Measurements from ENCODE around the gene PLPPR1.

PLPPR1 gene

GRCh38 chr9:101365181-101365580 is 336.7 kb downstream of the PLPPR1 start:
- no peak for TF ChIP-seq CTCF (IDR thresholded peaks at IDR 0.05; ENCODE audit: extremely low read depth, insufficient read depth, missing control alignments)
- in situ Hi-C loops (cut with MboI; ENCODE audit: low pct_unique_long_range_greater_than_20kb, low sequenced_read_pairs, unreplicated experiment), result no loop called here

GRCh38 chr9:101366038-101366756 is 337.7 kb downstream of the PLPPR1 start:
- no peak for DNase-seq (ENCODE audit: low spot score)
- in situ Hi-C loops (cut with MboI; ENCODE audit: low pct_unique_long_range_greater_than_20kb, low sequenced_read_pairs, unreplicated experiment), result no loop called here
- TF ChIP-seq CTCF (IDR thresholded peaks at IDR 0.05; ENCODE audit: extremely low read depth, insufficient read depth, missing control alignments), result no peak

More at GRCh38 chr9:101365181-101365580, 336.7 kb downstream of the PLPPR1 start:
- DNase-seq (ENCODE audit: low spot score), result no peak

GRCh38 chr9:101367323-101367722 is 338.8 kb downstream of the PLPPR1 start:
- in situ Hi-C loops (cut with MboI; ENCODE audit: low pct_unique_long_range_greater_than_20kb, low sequenced_read_pairs, unreplicated experiment), result no loop called here
- DNase-seq (ENCODE audit: low spot score), result no peak
- TF ChIP-seq CTCF (IDR thresholded peaks at IDR 0.05; ENCODE audit: extremely low read depth, insufficient read depth, missing control alignments), result no peak

- no peak for DNase-seq (ENCODE audit: low spot score)
- TF ChIP-seq CTCF (IDR thresholded peaks at IDR 0.05; ENCODE audit: extremely low read depth, insufficient read depth, missing control alignments), result no peak
- in situ Hi-C loops (cut with MboI; ENCODE audit: low pct_unique_long_range_greater_than_20kb, low sequenced_read_pairs, unreplicated experiment), result no loop called here
Observed at GRCh38 chr9:101369286-101369685, 340.8 kb downstream of the PLPPR1 start.

GRCh38 chr9:101369884-101370531 is 341.5 kb downstream of the PLPPR1 start:
- in situ Hi-C loops (cut with MboI; ENCODE audit: low pct_unique_long_range_greater_than_20kb, low sequenced_read_pairs, unreplicated experiment), result no loop called here
- DNase-seq (ENCODE audit: low spot score), result no peak
- TF ChIP-seq CTCF (IDR thresholded peaks at IDR 0.05; ENCODE audit: extremely low read depth, insufficient read depth, missing control alignments), result no peak

- TF ChIP-seq CTCF (IDR thresholded peaks at IDR 0.05; ENCODE audit: extremely low read depth, insufficient read depth, missing control alignments), result no peak
- DNase-seq (ENCODE audit: low spot score), result no peak
- in situ Hi-C loops (cut with MboI; ENCODE audit: low pct_unique_long_range_greater_than_20kb, low sequenced_read_pairs, unreplicated experiment), result no loop called here
Observed at GRCh38 chr9:101371813-101372212, 343.3 kb downstream of the PLPPR1 start.

Data from GM13977 (cell line).